ENCODE measurements around the gene SLC4A5. TPM values are rescaled to one million over a fixed set of nuclear protein-coding genes. Genes with fewer than 3 reads are reported as not detected.

Gene SLC4A5
- total and polyA plus RNA-seq, 2 of the 8 experiments (the other 6 are each of a cell fraction or from before 2014, with no cell fraction given), result 0.42 to 0.52 TPM

DNA sequence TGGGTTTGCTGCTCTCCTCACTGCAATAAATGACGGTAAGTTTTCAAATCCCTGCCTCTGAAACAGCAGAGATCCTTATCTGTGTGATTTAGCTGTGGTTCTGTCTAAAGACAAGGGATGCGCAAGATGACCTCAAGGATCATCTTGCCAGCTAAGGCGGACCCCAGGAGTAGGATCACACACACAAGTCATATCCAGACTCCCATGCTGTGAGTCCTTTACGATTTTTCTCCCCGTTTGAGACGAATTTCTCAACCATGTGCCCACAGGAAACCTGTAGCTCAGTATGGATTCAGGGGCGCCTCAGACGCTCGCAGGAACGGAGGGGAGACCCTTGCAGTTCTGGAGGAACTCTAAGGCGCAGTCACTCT, 48.0 kb upstream of the SLC4A5 start:
- Histone ChIP-seq H4K91ac (replicated peaks; ENCODE audit: insufficient read length, low read length) (no peak overlapping the region), H3K79me1 (ENCODE audit: low read depth, low read length) (peaks cover 10% of the 10 kb centered on the region), H3K4me1 (replicated peaks in 1 of 4; ENCODE audit: control insufficient read depth in 3 of 4, insufficient read depth in 4 of 4, low read length in 3 of 4) (peaks cover 0 to 3% (median 0%) of the 10 kb centered on the region in 4 experiments; a peak in 4 of 7 replicates), H2AK5ac (ENCODE audit: low read depth, low read length) (no peak overlapping the region), H2BK20ac (ENCODE audit: low read length) (no peak overlapping the region), H2BK15ac (ENCODE audit: low read length) (no peak overlapping the region), H2BK12ac (ENCODE audit: low read depth, low read length) (no peak overlapping the region), H2BK5ac (ENCODE audit: low read depth, low read length) (peak overlapping the region; percentile 98), H3K27ac (ENCODE audit: low read depth, low read length) (peak overlapping the region; percentile 98; the same call in 1 of the 2 replicates), H3K9me3 (ENCODE audit: insufficient read depth in 2 of 2, low read depth in 1 of 2, low read length in 1 of 2) (no peaks in the 10 kb centered on the region), H3K18ac (ENCODE audit: extremely low read depth, low read length) (peak overlapping the region; percentile 88), H2BK120ac (replicated peaks; ENCODE audit: low read depth, low read length) (no peak overlapping the region), H3K23ac (ENCODE audit: insufficient read length) (no peak overlapping the region), H3K4me3 (ENCODE audit: extremely low read depth in 1 of 4, insufficient read depth in 2 of 4, low read depth in 3 of 4, low read length in 4 of 4) (peak overlapping the region; percentile 86 to 96 (median 90)), H3K56ac (replicated peaks; ENCODE audit: insufficient read length, low read depth, low read length) (no peak overlapping the region), H4K5ac (ENCODE audit: insufficient read length, low read depth, low read length) (no peak overlapping the region), H3K23me2 (ENCODE audit: low read depth, low read length) (peaks cover 6% of the 10 kb centered on the region), H4K20me1 (replicated peaks in 1 of 2; ENCODE audit: control insufficient read depth in 1 of 2, insufficient read depth in 2 of 2, low read length in 2 of 2) (peaks cover 6 to 11% of the 10 kb centered on the region in 2 experiments), H3K27me3 (replicated peaks in 1 of 4; ENCODE audit: control insufficient read depth in 3 of 4, extremely low read depth in 1 of 4, insufficient read depth in 3 of 4, low read length in 3 of 4) (no peaks in the 10 kb centered on the region), H4K8ac (ENCODE audit: extremely low read depth, insufficient read depth, low read length) (no peak overlapping the region), H3K9ac (replicated peaks in 1 of 4; ENCODE audit: extremely low read depth in 1 of 4, low read depth in 3 of 4, low read length in 3 of 4) (peak overlapping the region; percentile 83 to 97 (median 88)), H3K14ac (ENCODE audit: insufficient read length) (no peak overlapping the region), H3K79me2 (ENCODE audit: control insufficient read depth in 1 of 2, insufficient read depth in 2 of 2, low read length in 2 of 2) (peaks cover 15 to 51% of the 10 kb centered on the region in 2 experiments), H3K4ac (replicated peaks; ENCODE audit: insufficient read length, low read depth, low read length) (no peak overlapping the region), H2AFZ (ENCODE audit: low read length) (peak overlapping the region; percentile 43; the same call in 1 of the 2 replicates), H3K4me2 (ENCODE audit: insufficient read depth in 1 of 2, low read depth in 2 of 2, low read length in 2 of 2) (peak overlapping the region; percentile 90 to 92), H3K36me3 (ENCODE audit: control insufficient read depth in 2 of 4, insufficient read depth in 4 of 4, low read length in 3 of 4) (no peaks in the 10 kb centered on the region)
- no peak for TF ChIP-seq MAFK (IDR thresholded peaks at IDR 0.05; ENCODE audit: low read depth, low read length)
- no peak for TF ChIP-seq MAX (IDR thresholded peaks at IDR 0.05)
- no peak for TF ChIP-seq KDM5A (IDR thresholded peaks at IDR 0.05; ENCODE audit: low read length)
- TF ChIP-seq ASH2L (IDR thresholded peaks at IDR 0.05; ENCODE audit: low read length), result peak; percentile 47
- peak; percentile 53 for TF ChIP-seq KDM4A (IDR thresholded peaks at IDR 0.05; ENCODE audit: low read depth, low read length, severe bottlenecking)
- POLR2A ChIA-PET (ENCODE audit: partially characterized antibody), result interaction anchor here (0.6 to 3.3 kb wide), 24 partner anchors 9 to 391 kb away, joined by 3 to 16 read pairs (median 4); partner anchors contain the start of genes C2orf81, DCTN1, RTKN and WBP1
- DNase-seq (ENCODE audit: low read depth in 1 of 2, low spot score in 2 of 2), result no peak
- CTCF ChIA-PET (ENCODE audit: partially characterized antibody), result interaction anchor here (0.5 to 6.1 kb wide), 20 partner anchors 9 to 253 kb away, joined by 3 to 49 read pairs (median 4); partner anchors contain the start of genes DCTN1, INO80B, MTHFD2 and WBP1
- WGBS, 2 experiments (ENCODE audit: extremely low coverage in 1 of 2, insufficient coverage in 1 of 2, insufficient read length in 1 of 2, insufficient replicate concordance in 2 of 2, low coverage in 1 of 2, low lambda C conversion rate in 2 of 2, missing lambda C conversion rate in 1 of 2), result 4% methylated on average over 11 of the region's 11 CpGs; no CpG with 5 or more reads in 1 of the 2 experiments
- no peak for FAIRE-seq

Data from H1 (cell line).